ENCODE data around the gene PITPNC1.

- TF ChIP-seq CTCF (conservative IDR thresholded peaks at IDR 0.05 in 1 of 2, IDR thresholded peaks at IDR 0.05 in 1 of 2; ENCODE audit: extremely low read depth in 1 of 2, insufficient read depth in 1 of 2, low read depth in 1 of 2, low read length in 2 of 2) (no peak), EZH2 (IDR thresholded peaks at IDR 0.05; ENCODE audit: borderline replicate concordance, low read length) (no peak)
These were observed 259.2 kb downstream of the PITPNC1 start for GRCh38 chr17:67636312-67636711.
